ENCODE measurements around the gene RPS13. TPM values are rescaled to one million over a fixed set of nuclear protein-coding genes. Genes with fewer than 3 reads are reported as not detected.

The RPS13 gene
- total and polyA plus RNA-seq, 2 donors from 2014 or later, result 735 to 1,180 TPM

- H3K4me3 ChIP-seq (ENCODE audit: low read length in 3 of 3), result peak overlapping the region; percentile 88 to 99 (median 96)
- H3K27ac ChIP-seq (ENCODE audit: low read depth in 2 of 2, low read length in 2 of 2), result peak overlapping the region; percentile 92 to 93
- intact Hi-C loops (cut with DNase I), result no loop called here
- peaks cover 0 to 11% (median 2%) of the 10 kb centered on the region in 3 donors for H3K4me1 ChIP-seq (ENCODE audit: control insufficient read depth in 2 of 3, insufficient read depth in 2 of 3, low read depth in 1 of 3, low read length in 3 of 3)
- DNase-seq, result no peak
- TF ChIP-seq CTCF (IDR thresholded peaks at IDR 0.05; ENCODE audit: borderline replicate concordance, extremely low read depth, insufficient read depth), result no peak
- H3K27me3 ChIP-seq (ENCODE audit: control insufficient read depth, insufficient read depth, low read length), result no peaks in the 10 kb centered on the region
- peaks cover 2 to 20% (median 3%) of the 10 kb centered on the region in 3 donors for H3K36me3 ChIP-seq (ENCODE audit: control insufficient read depth in 2 of 3, insufficient read depth in 3 of 3, low read length in 3 of 3)
- no peak for FAIRE-seq
- no peaks in the 10 kb centered on the region for H3K9me3 ChIP-seq (ENCODE audit: control insufficient read depth in 2 of 3, insufficient read depth in 1 of 3, low read length in 3 of 3)
- H3K9ac ChIP-seq (ENCODE audit: low read length in 3 of 3), result peak overlapping the region; percentile 85 to 94 (median 88)
Measured at GRCh38 chr11:17077240-17077519, 287 bp downstream of the RPS13 start.

DNA sequence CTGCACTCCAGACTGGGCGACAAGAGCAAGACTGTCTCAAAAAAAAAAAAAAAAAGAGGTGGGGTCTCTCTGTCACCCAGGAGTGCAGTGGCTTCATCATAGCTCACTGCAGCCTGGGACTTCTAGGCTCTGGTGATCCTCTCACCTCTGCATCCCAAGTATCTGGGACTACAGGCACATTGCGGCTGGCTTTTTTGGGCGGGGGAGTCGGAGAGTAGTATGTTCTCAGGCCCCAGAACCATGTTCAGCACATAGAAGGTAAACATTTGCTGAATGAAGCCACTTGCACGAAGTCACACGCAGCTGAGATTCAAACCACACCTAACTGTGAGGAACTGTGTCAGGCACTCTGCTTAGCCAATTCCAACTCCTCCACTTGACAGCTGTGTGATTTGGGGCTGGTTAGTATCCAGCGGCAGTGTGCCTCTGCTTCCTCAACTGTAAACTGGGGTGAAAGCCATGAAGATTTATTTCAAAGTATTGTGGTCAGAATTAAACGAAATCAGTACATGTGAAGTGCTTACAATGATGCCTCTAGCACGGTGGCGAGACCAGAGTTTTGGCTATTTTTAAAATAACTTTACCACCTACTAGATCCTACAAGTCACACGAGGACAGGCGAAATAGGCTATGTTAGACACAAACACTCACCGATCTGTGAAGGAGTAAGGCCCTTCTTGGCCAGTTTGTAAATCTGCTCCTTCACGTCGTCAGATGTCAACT is 789 bp downstream of the RPS13 start:
- FAIRE-seq, result no peak
- intact Hi-C loops (cut with DNase I), result no loop called here
- no peak for TF ChIP-seq CTCF (IDR thresholded peaks at IDR 0.05; ENCODE audit: borderline replicate concordance, extremely low read depth, insufficient read depth)
- peaks cover 2 to 20% (median 3%) of the 10 kb centered on the region in 3 donors for H3K36me3 ChIP-seq (ENCODE audit: control insufficient read depth in 2 of 3, insufficient read depth in 3 of 3, low read length in 3 of 3)
- H3K27ac ChIP-seq (ENCODE audit: low read depth in 2 of 2, low read length in 2 of 2), result peak overlapping the region; percentile 92 to 93
- H3K4me3 ChIP-seq (ENCODE audit: low read length in 3 of 3), result peak overlapping the region; percentile 88 to 99 (median 96)
- H3K4me1 ChIP-seq (ENCODE audit: control insufficient read depth in 2 of 3, insufficient read depth in 2 of 3, low read depth in 1 of 3, low read length in 3 of 3), result peaks cover 0 to 11% (median 2%) of the 10 kb centered on the region in 3 donors
- H3K9me3 ChIP-seq (ENCODE audit: control insufficient read depth in 2 of 3, insufficient read depth in 1 of 3, low read length in 3 of 3), result no peaks in the 10 kb centered on the region
- DNase-seq, result peak in 4 of 5 donors; percentile 5 to 48 (median 24)
- H3K27me3 ChIP-seq (ENCODE audit: control insufficient read depth, insufficient read depth, low read length), result no peaks in the 10 kb centered on the region
- H3K9ac ChIP-seq (ENCODE audit: low read length in 3 of 3), result peak overlapping the region; percentile 85 to 94 (median 88)

- intact Hi-C loops (cut with DNase I), result no loop called here
Measured at GRCh38 chr11:17075506-17075905, 2.0 kb downstream of the RPS13 start.

More at GRCh38 chr11:17075506-17075905, 2.0 kb downstream of the RPS13 start:
- DNase-seq (no peak), FAIRE-seq (no peak)
- H3K36me3 ChIP-seq (ENCODE audit: control insufficient read depth in 2 of 3, insufficient read depth in 3 of 3, low read length in 3 of 3), result peaks cover 2 to 20% (median 3%) of the 10 kb centered on the region in 3 donors
- no peak overlapping the region for H3K9ac ChIP-seq (ENCODE audit: low read length in 3 of 3)
- no peaks in the 10 kb centered on the region for H3K9me3 ChIP-seq (ENCODE audit: control insufficient read depth in 2 of 3, insufficient read depth in 1 of 3, low read length in 3 of 3)
- H3K4me3 ChIP-seq (ENCODE audit: low read length in 3 of 3), result no peak overlapping the region
- no peaks in the 10 kb centered on the region for H3K27me3 ChIP-seq (ENCODE audit: control insufficient read depth, insufficient read depth, low read length)
- TF ChIP-seq CTCF (IDR thresholded peaks at IDR 0.05; ENCODE audit: borderline replicate concordance, extremely low read depth, insufficient read depth), result no peak
- peaks cover 0 to 11% (median 2%) of the 10 kb centered on the region in 3 donors for H3K4me1 ChIP-seq (ENCODE audit: control insufficient read depth in 2 of 3, insufficient read depth in 2 of 3, low read depth in 1 of 3, low read length in 3 of 3)
- H3K27ac ChIP-seq (ENCODE audit: low read depth in 2 of 2, low read length in 2 of 2), result no peak overlapping the region
